Measurements from ENCODE around the gene PANX2.

GRCh38 chr22:50194037-50194805 is 23.7 kb downstream of the PANX2 start:
- TF ChIP-seq CTCF (IDR thresholded peaks at IDR 0.05 in 4 of 5, conservative IDR thresholded peaks at IDR 0.05 in 1 of 5) (no peak), POLR2A (IDR thresholded peaks at IDR 0.05) (no peak)

Data from gastrocnemius medialis (tissue), 4 donors.